ENCODE measurements around the gene SERBP1.
A peak's percentile ranks its signal among the peaks of the same experiment; 100 is the strongest.

DNA sequence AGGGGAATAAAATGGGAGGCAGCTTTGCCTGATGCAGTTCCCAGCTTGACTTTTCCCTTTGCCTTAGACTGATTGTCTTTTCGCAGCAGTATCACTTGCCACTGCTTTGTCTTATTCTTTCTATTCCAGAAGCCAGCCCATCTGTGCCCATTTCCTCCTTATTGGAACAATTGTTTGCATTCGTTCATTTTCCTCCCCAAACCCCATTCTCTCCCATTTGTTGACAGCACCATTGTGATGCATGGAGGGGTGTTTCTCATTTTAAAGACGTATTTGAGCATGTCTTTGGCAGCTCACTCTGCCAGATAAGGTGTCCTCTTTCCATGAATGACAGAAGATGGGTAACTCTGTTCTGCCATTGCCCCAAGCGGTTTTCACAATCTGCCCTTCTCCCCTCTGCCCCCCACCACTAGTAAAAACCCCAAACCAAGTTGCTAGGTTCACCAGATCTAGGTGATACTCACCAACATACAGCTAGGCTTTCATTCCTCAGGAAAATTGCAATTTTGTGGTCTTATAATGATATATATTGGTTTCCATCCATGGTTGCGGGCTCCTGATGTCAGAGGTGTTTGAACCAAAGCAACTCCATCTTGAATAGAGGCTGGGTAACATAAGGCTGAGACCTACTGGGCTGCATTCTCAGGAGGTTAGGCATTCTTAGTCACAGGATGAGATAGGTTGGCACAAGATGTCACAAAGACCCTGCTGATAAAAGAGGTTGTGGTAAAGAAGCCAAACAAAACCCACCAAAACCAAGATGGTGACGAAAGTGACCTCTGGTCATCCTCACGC is 30.8 kb downstream of the SERBP1 start:
- no peak for TF ChIP-seq POLR2A (IDR thresholded peaks at IDR 0.05)
- TF ChIP-seq, protein P1, sequence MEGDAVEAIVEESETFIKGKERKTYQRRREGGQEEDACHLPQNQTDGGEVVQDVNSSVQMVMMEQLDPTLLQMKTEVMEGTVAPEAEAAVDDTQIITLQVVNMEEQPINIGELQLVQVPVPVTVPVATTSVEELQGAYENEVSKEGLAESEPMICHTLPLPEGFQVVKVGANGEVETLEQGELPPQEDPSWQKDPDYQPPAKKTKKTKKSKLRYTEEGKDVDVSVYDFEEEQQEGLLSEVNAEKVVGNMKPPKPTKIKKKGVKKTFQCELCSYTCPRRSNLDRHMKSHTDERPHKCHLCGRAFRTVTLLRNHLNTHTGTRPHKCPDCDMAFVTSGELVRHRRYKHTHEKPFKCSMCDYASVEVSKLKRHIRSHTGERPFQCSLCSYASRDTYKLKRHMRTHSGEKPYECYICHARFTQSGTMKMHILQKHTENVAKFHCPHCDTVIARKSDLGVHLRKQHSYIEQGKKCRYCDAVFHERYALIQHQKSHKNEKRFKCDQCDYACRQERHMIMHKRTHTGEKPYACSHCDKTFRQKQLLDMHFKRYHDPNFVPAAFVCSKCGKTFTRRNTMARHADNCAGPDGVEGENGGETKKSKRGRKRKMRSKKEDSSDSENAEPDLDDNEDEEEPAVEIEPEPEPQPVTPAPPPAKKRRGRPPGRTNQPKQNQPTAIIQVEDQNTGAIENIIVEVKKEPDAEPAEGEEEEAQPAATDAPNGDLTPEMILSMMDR (IDR thresholded peaks at IDR 0.05): no peak
- TF ChIP-seq POLR2AphosphoS5 (IDR thresholded peaks at IDR 0.05): peak in 1 of 4 donors; percentile 6
